HG02763 (cell line): ENCODE data around the gene FBL.

Experiments
- ATAC-seq: cut with Tn5 transposase; IDR thresholded peaks from one replicate; pipeline ENCODE4 v1.9.1; 2021; ENCODE audit warnings: mild to moderate bottlenecking, moderate library complexity; ENCODE audit not compliant: unreplicated experiment

Gene FBL

DNA sequence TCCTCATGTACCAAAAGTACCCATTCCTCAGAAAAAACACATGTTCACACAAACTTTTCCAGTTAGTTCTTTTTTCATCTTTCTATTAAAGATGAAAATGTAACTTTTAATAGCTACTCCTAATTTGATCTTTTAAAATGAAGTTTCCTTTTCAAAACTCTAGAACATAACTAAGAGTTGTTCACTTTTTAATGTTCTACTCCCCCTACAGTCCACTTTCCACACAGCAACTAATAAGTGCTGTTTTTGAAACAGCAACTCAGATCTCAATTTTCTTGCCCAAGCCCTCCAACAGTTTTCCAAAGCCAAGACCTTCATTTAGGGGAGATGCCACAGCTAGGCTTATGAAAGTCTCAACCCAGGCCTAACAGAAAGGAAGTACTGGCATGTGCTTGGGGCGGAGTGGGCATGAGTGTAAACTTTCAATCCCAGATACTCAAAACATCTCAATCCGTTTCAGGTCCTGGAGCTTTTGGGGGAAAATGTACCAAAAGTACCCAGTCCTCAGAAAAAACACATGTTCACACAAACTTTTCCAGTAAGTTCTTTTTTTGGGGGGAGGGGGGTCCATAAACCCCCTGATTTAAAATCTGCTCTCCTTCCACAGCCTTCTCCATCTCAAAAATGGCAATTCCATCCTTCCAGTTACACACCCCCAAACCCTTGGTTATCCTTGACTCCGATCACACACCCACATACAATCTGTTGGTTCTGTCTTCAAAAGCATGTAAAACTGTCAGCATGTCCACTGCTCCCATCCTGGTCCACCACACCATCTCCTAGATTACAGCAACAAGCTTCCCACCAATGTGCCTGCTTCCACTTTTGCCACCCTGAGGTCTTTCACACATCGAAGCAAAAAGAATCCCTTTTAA, 2.0 kb downstream of the FBL start:
- ATAC-seq, result no peak

DNA sequence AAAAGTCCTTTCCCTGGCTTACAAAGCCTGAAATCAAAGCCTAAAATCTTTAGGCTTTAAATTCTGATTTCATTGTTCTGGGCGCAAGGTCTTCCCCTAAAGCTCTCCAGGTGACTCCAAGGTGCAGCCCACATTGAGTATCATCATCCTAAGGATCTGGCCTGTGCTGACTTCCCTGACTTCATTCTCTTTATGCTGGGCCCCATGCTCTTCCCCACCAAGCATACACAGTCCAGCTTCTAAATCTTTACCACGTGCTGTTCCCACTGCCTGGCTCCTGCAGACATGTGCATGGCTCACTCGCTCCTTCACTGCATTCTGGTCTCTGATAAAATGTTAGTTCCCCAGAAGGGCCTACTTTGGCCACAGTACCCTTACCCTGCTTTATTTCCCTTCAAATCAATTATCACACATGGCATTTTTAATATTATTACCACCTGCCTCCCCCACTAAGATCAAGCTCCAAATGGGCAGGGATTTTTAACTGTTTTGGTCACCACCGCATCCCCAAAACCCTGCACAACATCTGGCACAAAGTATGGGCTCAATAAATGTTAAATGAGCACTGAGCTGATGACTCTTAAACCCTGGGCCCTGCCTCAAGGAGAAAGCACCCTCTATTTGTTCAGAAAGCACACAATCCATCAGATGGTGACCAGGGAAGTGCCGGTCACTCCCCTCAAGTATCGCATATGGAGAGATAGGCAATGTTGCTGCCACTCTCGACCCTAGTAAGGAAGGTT, 3.3 kb downstream of the FBL start:
- no peak for ATAC-seq

DNA sequence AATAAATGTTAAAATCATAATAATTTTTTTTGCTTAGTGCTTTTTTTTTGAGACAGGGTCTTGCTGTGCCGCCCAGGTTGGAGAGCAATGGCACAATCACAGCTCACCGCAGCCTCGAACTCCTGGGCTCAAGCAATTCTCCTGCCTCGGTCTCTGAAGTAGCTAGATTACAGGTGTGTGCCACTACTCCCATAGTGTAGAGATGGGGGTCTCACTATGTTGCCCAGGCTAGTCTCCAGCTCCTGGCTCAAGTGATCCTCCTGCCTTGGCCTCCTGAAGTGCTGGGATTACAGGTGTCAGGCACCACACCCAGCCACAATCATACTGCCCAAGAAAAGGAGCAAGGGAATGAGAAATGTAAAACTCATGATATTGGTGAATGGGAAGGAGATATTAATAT, 5.1 kb downstream of the FBL start:
- no peak for ATAC-seq

DNA sequence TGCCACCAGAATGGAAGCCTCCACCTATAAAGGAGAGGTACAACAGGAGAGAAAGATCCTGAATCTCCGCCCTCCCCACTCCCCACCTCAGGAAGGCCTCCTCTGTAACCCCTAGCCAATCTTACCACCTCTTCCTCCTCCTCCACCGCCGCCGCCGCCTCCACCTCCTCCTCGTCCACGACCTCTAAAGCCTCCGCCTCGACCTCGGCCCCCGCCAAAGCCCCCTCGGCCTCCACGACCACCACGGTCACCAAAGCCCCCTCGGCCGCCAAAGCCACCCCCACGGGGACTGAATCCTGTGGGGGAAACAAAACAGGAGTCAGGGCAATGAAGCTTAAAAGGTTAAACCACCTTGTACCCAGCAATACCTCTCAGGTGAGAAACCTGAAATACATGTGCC, 5.7 kb downstream of the FBL start:
- no peak for ATAC-seq

DNA sequence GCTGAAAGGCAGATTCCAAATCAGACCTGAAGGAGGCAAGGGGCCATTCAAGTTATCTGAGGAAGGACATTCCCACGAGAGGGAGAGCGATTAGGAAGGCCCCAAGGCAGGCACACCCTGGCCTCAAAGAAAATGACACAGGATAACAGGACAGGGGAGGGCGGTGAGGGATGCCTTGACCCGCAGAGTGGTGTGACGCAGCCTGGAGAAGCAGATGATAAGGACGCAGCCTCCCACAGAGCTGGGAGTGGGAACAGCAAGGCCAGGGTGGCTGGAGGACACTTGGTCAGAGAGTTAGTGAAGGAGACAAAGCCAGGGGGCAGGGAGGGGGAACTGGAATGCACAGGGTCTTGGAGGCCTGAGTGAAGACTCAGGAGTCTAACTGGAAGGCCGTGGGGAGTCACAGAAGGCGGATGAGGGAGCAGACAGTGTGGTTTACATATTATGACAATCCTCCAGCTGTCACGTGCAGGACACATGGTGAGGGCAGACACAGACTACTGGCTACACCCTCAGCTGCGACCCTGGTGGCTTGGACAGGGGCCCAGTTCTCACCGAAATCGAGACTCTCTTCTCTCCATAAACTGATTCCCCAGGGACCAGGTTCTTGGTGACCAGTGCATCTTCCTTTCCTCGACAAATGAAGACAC, 6.4 kb downstream of the FBL start:
- no peak for ATAC-seq

DNA sequence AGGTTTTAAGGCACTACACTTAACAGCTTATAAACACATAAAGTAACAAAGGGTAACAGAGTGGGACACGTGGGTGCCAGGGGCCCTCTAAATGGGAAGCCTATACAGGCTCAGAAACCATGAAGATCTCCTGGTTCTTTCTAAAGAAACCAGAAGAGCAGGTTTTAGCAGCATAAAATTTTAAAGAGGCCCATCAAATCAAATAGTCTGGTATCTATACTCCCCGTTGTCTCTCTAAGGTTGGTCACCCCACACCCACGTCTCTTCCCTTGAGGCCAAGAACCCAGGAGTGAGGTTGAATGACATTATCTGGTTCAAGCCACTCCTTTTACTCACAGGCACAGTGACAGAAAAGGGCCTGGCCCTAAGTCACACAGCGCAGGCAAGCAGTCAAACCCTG, 7.6 kb downstream of the FBL start:
- ATAC-seq, result no peak

DNA sequence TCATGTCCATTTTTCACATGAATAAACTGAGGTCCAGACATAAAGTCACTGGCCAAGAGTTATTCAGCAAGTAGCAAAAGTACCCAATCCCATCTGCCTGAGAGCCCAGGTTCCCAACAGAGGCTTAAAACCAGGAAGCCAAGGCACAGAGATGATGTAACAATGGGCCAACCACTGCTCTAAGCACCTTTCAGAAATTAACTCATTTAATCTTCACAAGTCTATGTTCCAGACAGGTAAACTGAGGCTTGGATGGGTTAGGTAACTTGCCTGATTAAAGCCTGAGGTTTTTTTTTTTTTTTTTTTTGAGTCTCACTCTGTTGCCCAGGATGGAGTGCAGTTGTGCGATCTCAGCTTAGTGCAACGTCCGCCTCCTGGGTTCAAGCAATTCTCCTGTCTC, 8.2 kb downstream of the FBL start:
- ATAC-seq, result no peak

DNA sequence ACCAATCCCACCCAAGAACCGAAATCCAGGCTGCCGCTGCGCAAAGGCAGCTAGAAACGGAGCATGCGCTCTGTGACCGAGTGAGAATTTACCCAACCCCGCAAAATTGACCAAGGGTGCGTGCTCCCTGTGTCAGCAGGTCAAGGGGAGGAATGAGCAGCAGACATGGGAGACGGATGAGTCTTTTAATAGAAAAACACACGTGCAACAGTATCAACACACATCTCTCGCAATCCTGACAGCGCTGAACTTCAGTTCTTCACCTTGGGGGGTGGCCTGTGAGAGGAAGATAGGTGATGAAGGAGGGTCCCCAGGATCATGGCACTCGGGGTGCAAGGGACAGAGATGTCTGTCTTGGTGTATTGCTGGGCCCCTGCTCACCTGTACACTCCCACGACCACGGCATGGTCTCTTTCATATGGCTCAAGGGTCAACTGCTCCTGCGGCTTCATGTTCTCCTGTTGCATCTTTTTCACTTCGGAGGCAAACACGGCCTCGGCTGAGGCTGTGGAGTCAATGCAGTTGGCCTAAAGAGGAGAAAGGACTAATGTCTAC, 11.8 kb downstream of the FBL start:
- ATAC-seq, result no peak

DNA sequence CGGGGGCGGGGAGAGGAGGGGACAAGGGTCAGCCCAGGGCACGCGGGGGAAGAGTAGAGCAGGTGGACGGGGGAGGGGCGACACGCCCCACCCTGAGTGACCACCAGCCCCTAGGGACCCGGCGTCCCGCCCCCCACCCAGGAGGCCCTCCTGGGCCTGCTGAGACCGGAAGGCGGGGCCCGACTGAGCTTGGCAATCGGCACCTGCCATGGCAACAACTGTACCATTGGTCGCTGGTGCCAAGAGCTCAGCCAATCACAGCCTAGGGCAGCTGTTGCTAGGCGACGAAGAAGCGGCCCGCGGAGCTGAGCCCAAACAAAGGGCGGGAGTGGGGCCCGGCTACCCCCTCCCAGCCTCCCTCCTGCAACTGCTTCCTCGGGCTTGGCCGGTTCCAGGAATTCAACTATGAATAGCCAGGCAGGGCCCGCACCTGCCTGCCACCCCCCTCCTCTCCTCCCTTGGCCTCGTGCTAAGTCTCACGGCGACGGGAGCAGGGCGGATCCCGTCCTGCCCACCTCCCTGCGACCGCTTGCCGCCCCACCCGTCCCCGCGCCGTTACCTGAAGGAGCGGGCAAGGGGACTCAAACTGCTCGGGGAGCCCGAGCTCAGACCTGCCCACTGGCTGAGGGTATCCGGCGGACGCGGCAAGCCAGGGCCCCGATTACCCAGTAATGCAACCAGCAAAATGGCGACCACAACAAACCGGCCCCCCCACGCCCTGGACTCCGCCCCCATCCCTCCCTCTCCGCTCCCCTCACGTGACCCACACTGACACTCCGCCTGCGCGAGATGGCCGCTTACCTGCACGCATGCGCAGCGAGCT, 12.5 kb downstream of the FBL start, which contains the start of gene DYRK1B:
DYRK1B (minus strand) TSS at position 699 of the 823 bp plus-strand sequence. CDS start 2,295 bp downstream, outside the sequence.
- ATAC-seq, result peak; percentile 85

DNA sequence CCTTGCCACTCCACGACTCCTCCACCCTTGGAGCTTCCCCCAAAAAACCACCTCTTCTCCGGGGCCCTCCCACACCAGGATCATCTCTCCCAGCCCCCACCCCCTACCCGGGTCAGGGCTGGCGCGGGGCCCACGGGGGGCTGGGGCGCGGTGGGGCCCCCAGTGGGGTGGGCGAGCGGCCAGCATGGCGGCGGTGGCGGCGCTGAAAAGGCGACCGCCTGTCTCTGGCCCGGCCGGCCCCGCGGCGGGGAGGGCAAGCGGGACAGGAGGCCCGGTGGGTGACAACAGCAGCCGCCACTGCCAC, 13.1 kb downstream of the FBL start:
- no peak for ATAC-seq

DNA sequence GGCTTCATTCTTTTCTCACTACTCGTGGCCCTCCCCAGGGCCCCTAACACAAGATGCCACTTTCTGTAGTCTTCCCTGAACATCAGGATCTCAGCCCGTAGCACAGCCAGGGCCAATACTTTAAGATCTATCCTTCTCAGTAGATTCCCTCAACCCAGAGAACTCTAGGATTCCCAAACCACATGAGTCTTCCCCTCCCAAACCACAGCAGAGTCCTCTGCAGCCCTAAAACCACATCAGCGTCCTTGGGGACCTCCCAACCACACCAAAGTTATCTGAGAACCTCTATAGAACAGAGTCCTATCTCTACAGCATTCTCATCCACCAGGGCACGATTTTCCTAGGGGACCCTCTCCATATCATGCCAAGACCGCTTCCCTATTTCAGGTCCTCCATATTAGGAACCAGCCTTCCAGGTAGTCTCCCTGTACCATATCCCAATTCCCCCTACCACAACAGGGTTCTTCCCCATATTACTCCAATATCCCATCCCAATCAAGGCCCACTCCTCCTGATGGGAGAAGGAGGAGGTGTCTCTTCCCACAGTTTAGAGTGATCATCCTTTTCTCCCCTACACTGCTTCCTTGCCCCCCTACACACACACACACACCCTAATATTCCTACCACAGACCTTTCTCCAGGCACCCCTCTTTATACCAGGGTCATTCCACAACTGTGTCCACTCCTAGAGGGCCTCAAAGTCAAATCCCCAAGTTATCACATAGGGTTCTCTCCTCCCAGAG, 13.7 kb downstream of the FBL start:
- ATAC-seq, result no peak

DNA sequence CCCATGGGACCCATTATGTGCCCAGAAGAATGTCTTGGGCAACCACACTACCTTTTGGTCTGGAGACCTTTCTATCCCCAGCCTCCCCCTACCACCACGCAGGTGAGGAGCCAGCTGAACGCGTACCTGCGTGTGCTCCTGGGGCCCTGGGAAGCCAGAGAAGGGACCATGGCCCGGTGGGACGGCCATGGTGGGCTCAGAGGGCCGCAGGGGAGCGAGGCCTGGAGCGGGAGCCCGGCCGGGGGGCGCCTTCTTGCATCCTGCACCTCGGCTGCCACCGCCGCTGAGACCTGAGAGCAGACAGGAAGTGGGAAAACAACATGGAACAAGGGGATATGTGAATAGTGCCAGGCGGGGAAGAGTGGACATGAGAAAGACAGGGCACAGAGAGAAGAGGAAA, 14.5 kb downstream of the FBL start:
- no peak for ATAC-seq

DNA sequence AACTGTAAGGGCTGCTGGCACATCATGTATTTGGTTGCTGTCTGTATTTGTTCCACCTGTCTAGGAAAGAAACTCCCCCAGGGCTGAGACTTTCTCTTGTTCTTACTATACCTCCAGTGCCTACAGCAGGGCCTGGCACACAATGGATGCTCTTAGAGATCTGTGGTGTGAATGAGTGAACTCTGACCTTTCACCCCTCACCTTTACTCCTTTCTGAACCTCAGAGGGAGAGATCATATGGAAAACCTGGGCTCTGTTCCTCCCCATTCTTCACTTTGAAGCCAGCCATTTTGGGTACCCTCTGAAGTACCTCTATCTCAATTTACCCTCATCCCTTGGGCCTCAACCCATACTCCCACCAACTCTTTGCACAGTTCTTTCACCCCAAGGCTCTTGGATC, 15.3 kb downstream of the FBL start:
- no peak for ATAC-seq

DNA sequence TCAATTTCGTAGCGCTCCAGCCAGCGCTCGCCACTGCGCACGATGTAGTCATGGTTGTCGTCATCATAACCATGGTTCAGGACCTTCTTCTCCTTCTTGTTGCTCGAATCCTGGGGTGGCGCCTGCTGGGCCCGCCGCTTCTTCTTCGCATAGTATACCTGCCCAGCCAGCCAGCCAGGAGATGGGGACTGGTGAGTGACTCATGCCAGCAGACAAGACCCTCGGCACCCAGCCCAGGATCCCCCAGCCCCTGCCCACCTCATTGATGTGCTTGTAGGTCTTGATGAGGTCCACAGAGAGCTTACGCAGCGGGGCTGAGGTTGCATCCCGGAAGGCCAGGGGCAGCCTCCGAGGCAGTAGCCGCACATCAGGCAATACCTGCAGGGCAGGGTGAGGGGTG, 15.8 kb downstream of the FBL start:
- ATAC-seq, result no peak

DNA sequence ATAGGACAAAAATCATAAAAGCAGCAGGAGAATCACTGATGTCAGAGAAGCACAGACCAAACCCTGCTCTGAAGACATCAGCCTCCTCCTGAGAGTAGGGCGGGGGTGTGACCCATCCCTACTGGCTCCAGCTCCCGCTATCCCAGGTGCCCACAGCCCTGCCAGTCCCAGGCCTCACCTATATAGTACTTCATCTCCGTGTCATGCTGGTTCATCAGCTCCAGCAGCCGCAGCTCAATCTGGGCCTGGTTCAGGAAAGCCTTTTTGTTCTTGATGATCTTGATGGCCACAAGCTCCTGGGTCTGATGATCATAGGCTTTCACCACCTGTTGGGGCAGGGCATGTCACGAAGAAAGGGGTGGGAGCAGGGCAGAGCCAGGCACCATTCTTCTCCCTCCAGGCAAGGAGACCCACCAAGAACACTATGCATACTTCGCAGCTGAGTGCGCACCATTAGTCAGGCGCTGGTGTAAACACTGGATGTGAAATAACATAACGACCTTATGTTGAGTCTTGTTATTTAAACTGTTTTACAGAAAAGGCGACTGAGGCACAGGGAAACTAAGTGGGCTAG, 16.4 kb downstream of the FBL start:
- no peak for ATAC-seq

DNA sequence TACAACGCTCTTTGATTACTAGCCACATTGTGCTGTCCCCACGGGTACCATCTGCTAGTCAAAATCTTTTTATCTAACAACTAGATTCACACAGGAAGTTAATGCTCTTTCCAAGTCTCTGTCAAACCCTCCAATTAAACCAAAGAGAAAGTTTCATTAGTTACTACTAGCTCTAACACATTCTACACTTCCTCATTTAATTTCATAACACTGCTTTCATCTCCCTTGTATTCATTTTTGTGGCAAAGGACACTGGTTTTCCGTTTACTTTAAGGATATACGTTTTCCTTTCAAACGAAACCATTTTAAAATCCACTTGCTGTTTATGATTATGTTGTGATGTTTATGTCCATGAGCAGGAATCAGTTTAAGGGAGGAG, 17.5 kb downstream of the FBL start:
- no peak for ATAC-seq

DNA sequence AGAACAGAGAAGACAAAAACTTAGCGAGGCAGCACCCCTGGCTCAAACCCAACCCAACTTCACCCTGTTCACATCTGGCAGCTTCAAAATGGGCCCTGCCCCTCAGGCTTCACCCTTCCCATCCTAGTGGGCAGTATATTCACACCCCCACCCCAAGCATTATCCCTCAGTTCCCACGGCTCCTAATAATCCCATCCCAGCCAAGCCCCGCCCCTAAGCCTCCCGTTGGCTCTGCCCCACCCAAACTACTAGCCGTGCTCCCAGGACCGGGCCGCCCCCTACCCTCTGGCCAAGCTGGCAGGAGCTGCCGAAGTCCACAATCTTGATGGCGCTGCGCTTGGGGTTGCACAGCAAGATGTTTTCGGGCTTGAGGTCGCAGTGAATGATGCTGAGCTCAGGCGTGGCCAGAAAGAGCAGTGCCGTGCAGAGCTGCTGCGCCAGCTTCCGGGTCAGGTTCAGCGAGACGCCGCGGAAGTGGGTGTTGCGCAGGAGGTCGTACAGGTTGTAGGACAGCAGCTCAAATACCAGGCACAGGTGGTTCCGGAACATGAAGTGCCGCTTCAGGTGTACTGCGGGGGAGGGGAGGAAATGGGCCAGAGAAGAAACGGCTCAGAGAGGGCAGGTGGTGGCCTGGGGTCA, 18.0 kb downstream of the FBL start:
- ATAC-seq, result no peak

DNA sequence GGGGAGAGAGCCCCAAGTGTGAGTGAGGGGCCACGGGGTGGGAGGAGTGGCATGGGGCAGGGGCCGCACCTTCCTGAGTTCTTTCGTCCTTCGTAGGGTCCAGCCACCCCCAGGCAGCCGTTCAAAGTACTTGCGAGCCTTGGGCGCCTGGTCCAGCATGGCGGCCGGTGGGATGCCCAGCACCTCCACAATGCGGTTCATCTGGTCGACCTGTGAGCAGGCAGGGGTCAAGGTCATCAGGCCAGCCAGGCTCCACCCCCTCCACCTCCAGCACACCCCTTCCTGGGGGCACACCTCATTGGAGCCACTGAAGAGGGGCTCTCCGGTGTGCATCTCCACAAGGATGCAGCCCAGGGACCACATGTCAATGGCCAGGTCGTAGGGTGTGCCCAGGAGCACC, 19.0 kb downstream of the FBL start:
- no peak for ATAC-seq

DNA sequence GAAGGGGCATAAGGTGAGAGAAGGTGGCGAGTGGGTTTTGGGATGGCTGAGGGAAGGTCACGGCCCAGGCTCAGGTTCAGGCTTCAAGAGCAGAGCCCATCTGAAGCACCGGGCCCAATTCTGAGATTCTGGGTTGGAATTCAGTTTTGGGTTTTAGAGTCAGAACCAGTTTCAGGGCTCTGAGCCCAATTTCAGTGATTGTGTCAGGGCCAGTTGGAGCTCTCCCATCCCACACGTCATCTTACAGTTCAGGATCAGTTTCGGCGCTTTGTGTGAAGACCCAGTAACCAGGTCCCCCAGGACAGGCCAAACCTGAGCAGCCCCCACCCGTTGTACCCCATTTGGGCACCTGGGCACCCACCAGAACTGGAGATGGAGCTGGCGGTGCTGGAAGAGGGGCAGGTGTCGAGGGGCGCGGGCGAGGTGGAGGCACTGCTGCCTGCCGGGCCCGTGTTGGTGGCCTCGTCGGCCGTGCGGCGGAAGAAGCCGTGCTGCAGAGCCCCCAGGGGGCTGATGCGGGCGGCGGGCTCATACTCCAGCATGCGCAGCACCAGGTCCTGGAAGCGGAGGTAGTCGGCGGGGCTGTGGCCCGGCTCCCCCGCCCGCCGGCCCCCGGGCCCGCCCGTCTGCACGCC, 19.8 kb downstream of the FBL start:
- no peak for ATAC-seq
